HCT116 (cell line): Measurements from ENCODE around the gene DLEC1. TPM values are rescaled to one million over a fixed set of nuclear protein-coding genes. Genes with fewer than 3 reads are reported as not detected.

Experiments
- ATAC-seq: fragments of 200-7000 bp; cut with Tn5 transposase; 2 replicates; pipeline ENCODE4 v1.9.1; 2020; ENCODE audit warnings: mild to moderate bottlenecking, moderate library complexity
- BruUV-seq: library from RNA; stranded (reverse); fragments of 400-500 nt; replicated peaks from 2 replicates; lab custom pipeline; 2021; lab: Mats Ljungman, UMichigan
- CTCF ChIA-PET: fragments of 300-600 bp; sonication (Branson Sonifier 250); formaldehyde crosslinking; loops from one replicate; lab custom pipeline; 2021; ENCODE audit warnings: antibody characterized with exemption; lab: Charles Lee
- POLR2A ChIA-PET: fragments of 300-600, 350-600 bp; sonication (Branson Sonifier 250); formaldehyde crosslinking; loops from one replicate; lab custom pipeline; 2021; ENCODE audit warnings: antibody characterized with exemption; lab: Charles Lee
- RAD21 ChIA-PET, 2 experiments: fragments of 300-600 bp; sonication (Branson Sonifier 250); formaldehyde crosslinking; loops; one replicate each; lab custom pipeline; 2023; ENCODE audit warnings: low total read pairs in 2 of 2; ENCODE audit not compliant: uncharacterized antibody in 2 of 2, unreplicated experiment in 2 of 2, low non-redundant PET in 1 of 2; lab: Charles Lee
- DNase-seq: peaks from one replicate; pipeline ENCODE4 v3.0.0-alpha.2; 2010; ENCODE audit warnings: low read depth, low spot score
- H2AFZ ChIP-seq: fragments of 200-600 bp; shearing (Covaris generic), sonication (generic); 2 replicates; pipeline ENCODE4 v1.6.1; 2017; ENCODE audit warnings: low read depth, mixed run types, mixed read lengths, antibody characterized with exemption, low read length; ENCODE audit not compliant: poor library complexity, severe bottlenecking
- H3K27ac ChIP-seq: 2 replicates; pipeline ENCODE4 v1.5.1; 2012; ENCODE audit warnings: low read depth, low read length
- H3K27me3 ChIP-seq: fragments of 200-600 bp; sonication (generic); 2 replicates; pipeline ENCODE4 v1.6.1; 2016; ENCODE audit warnings: mixed run types, low read length, mixed read lengths; ENCODE audit not compliant: insufficient read depth
- H3K36me3 ChIP-seq, 2 experiments: fragments of 200-500 bp in 1 of 2; fragments of 200-600 bp in 1 of 2; sonication (Bioruptor generic) in 1 of 2; sonication (generic) in 1 of 2; 2 replicates each; pipeline versions ENCODE4 v1.5.1 to v1.6.1; 2014 to 2016; ENCODE audit warnings: low read length in 2 of 2, inconsistent platforms in 1 of 2, mixed read lengths in 1 of 2, mixed run types in 1 of 2; ENCODE audit not compliant: insufficient read depth in 2 of 2, control insufficient read depth in 1 of 2
- H3K4me1 ChIP-seq, 2 experiments: fragments of 200-600 bp in 1 of 2; sonication (generic) in 1 of 2; 2 replicates each; pipeline versions ENCODE4 v1.5.1 to v1.6.1; 2012 to 2017; ENCODE audit warnings: low read length in 2 of 2, inconsistent platforms in 1 of 2, mild to moderate bottlenecking in 1 of 2, mixed read lengths in 1 of 2, mixed run types in 1 of 2, moderate library complexity in 1 of 2; ENCODE audit not compliant: insufficient read depth in 2 of 2, control insufficient read depth in 1 of 2
- H3K4me2 ChIP-seq: fragments of 200-600 bp; sonication (generic); 2 replicates; pipeline ENCODE4 v1.6.1; 2017; ENCODE audit warnings: mixed run types, low read length, mixed read lengths
- H3K4me3 ChIP-seq, 2 experiments: fragments of 200-600 bp in 1 of 2; sonication (generic) in 1 of 2; replicated peaks in 1 of 2; 2 replicates each; pipeline ENCODE4 v1.5.1; 2011 to 2016; ENCODE audit warnings: low read length in 2 of 2, control low read depth in 1 of 2, low read depth in 1 of 2, mild to moderate bottlenecking in 1 of 2, mixed read lengths in 1 of 2, mixed run types in 1 of 2
- H3K79me2 ChIP-seq: fragments of 200-600 bp; sonication (generic); 2 replicates; pipeline ENCODE4 v1.6.1; 2017; ENCODE audit warnings: mild to moderate bottlenecking, mixed run types, low read length, moderate library complexity, mixed read lengths; ENCODE audit not compliant: insufficient read depth
- H3K9ac ChIP-seq: fragments of 200-600 bp; sonication (generic); 2 replicates; pipeline ENCODE4 v1.6.1; 2016; ENCODE audit warnings: low read length, mixed read lengths
- H3K9me2 ChIP-seq: fragments of 200-600 bp; sonication (generic), shearing (Covaris generic); 2 replicates; pipeline ENCODE4 v1.6.1; 2017; ENCODE audit warnings: mixed run types, mild to moderate bottlenecking, moderate library complexity; ENCODE audit not compliant: insufficient read depth
- H3K9me3 ChIP-seq, 2 experiments: fragments of 200-500 bp in 1 of 2; fragments of 200-600 bp in 1 of 2; sonication (Bioruptor generic) in 1 of 2; sonication (generic) in 1 of 2; 2 replicates each; pipeline ENCODE4 v1.6.1; 2014 to 2017; ENCODE audit warnings: low read length in 2 of 2, mixed read lengths in 2 of 2, inconsistent platforms in 1 of 2, low read depth in 1 of 2, mild to moderate bottlenecking in 1 of 2, mixed run types in 1 of 2, moderate library complexity in 1 of 2; ENCODE audit not compliant: control insufficient read depth in 1 of 2, insufficient read depth in 1 of 2
- H4K20me1 ChIP-seq: fragments of 200-600 bp; sonication (generic), shearing (Covaris generic); 2 replicates; pipeline ENCODE4 v1.6.1; 2017; ENCODE audit warnings: mixed run types, mild to moderate bottlenecking, moderate library complexity; ENCODE audit not compliant: insufficient read depth
- ATF3 ChIP-seq: IDR thresholded peaks from 2 replicates; pipeline ENCODE4 v1.6.1; 2012
- CBX3 ChIP-seq: IDR thresholded peaks from 2 replicates; pipeline ENCODE4 v1.6.1; 2012; ENCODE audit warnings: low read depth
- CEBPB ChIP-seq: IDR thresholded peaks from 2 replicates; pipeline ENCODE4 v1.6.1; 2012; ENCODE audit warnings: low read depth
- EGR1 ChIP-seq: IDR thresholded peaks from 2 replicates; pipeline ENCODE4 v1.6.1; 2012; ENCODE audit warnings: low read depth
- ELF1 ChIP-seq: IDR thresholded peaks from 2 replicates; pipeline ENCODE4 v1.6.1; 2012; ENCODE audit warnings: low read depth, borderline replicate concordance
- EZH2 ChIP-seq: fragments of 200-600 bp; sonication (generic); IDR thresholded peaks from 2 replicates; pipeline ENCODE4 v1.6.1; 2017; ENCODE audit warnings: antibody characterized with exemption, mixed run types
- EZH2phosphoT487 ChIP-seq: fragments of 200-600 bp; IDR thresholded peaks from 2 replicates; pipeline ENCODE4 v1.6.1; 2018; ENCODE audit warnings: antibody characterized with exemption, borderline replicate concordance
- FOSL1 ChIP-seq: IDR thresholded peaks from 2 replicates; pipeline ENCODE4 v1.6.1; 2012; ENCODE audit warnings: low read depth
- JUND ChIP-seq: IDR thresholded peaks from 2 replicates; pipeline ENCODE4 v1.6.1; 2012
- POLR2A ChIP-seq: IDR thresholded peaks from 2 replicates; pipeline ENCODE4 v1.7.0; 2011; ENCODE audit warnings: borderline replicate concordance; ENCODE audit not compliant: insufficient read depth, insufficient read length; ENCODE audit errors: extremely low read depth
- RAD21 ChIP-seq: IDR thresholded peaks from 2 replicates; pipeline ENCODE4 v1.6.1; 2012; ENCODE audit warnings: low read depth, mild to moderate bottlenecking
- REST ChIP-seq: IDR thresholded peaks from 2 replicates; pipeline ENCODE4 v1.6.1; 2012; ENCODE audit warnings: low read depth
- SIN3A ChIP-seq: IDR thresholded peaks from 2 replicates; pipeline ENCODE4 v1.6.1; 2012; ENCODE audit warnings: low read depth
- SP1 ChIP-seq: IDR thresholded peaks from 2 replicates; pipeline ENCODE4 v1.6.1; 2012; ENCODE audit warnings: low read depth
- SRF ChIP-seq: IDR thresholded peaks from 2 replicates; pipeline ENCODE4 v1.6.1; 2012; ENCODE audit warnings: low read depth
- TCF7L2 ChIP-seq: IDR thresholded peaks from 2 replicates; pipeline ENCODE4 v1.7.0; 2011; ENCODE audit warnings: borderline replicate concordance, inconsistent platforms; ENCODE audit not compliant: insufficient read depth, insufficient read length; ENCODE audit errors: extremely low read depth
- ZFX ChIP-seq: fragments of 450-650 bp; IDR thresholded peaks from 2 replicates; pipeline ENCODE4 v1.6.1; 2017
- ZNF274 ChIP-seq: fragments of 200-500 bp; sonication (Bioruptor generic); IDR thresholded peaks from 2 replicates; pipeline ENCODE4 v1.6.1; 2014; ENCODE audit warnings: mild to moderate bottlenecking, low read depth, low read length, inconsistent platforms
- intact Hi-C: fragments of 100-400 bp; cut with micrococcal nuclease; formaldehyde crosslinking; loops from 2 replicates; pipeline ENCODE4 v1.10.0; 2022
- total RNA-seq: library from RNA; stranded (reverse); gene quantifications from one replicate; pipeline ENCODE4 v1.2.1, GENCODE V29; 2021; ENCODE audit not compliant: unreplicated experiment
- TF ChIP-seq, protein P1 (sequence below), 3 experiments: fragments of 200-600 bp in 1 of 3; sonication (generic) in 1 of 3; IDR thresholded peaks in 2 of 3; conservative IDR thresholded peaks in 1 of 3; 2 replicates each; pipeline ENCODE4 v1.5.1; 2012 to 2017; ENCODE audit warnings: low read depth in 2 of 3, low read length in 2 of 3, antibody characterized with exemption in 1 of 3, borderline replicate concordance in 1 of 3, control low read depth in 1 of 3, mild to moderate bottlenecking in 1 of 3, mixed read lengths in 1 of 3, mixed run types in 1 of 3, moderate library complexity in 1 of 3; ENCODE audit not compliant: insufficient read depth in 1 of 3
- TF ChIP-seq, protein P2 (sequence below): IDR thresholded peaks from 2 replicates; pipeline ENCODE4 v1.6.1; 2012

DLEC1 gene
- total RNA-seq, 1 experiment from 2014 or later: 0.61 TPM

DNA sequence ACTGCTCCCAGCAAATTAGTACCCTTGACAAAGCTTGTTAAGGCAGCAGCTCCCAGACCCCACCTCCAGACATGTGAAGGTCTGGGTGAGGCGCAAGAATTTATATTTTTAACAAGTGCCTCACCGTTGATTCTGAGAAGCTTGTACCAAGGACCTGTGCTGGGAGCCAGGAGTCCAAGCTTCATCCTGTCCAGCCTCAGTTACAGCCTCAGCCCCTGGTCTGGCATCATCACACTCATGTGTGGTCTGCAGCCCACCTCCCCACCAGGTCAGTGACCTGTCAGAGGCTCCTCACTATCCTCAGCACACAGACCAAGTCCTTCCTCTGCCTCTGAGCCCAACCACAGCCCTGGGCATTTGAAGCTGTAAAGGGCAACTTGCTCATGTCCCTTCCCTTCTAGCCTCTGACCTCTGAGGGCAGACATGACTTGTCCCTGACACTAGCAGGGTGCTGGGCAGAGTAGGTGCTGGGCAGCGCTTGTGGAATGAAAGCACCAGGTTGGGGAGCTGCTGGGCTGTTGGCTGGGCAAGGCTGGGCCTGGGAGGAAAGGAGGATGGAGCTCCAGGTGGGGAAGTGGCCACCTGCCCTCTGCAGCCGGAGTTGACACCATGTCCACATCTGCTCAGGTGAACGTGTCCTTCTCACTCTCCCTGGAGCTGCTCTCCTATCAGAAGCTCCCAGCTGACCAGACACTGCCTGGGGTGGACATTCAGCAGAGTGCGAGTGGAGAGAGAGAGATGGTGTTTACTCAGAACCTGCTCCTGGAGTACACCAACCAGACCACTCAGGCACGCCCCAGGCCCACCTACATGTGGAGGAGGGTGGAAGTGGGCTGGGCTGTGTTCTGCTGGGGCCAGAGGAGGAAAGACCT is 81.0 kb downstream of the DLEC1 start:
- H3K9me2 ChIP-seq: no peaks in the 10 kb centered on the region

More for the DNA sequence above, 81.0 kb downstream of the DLEC1 start:
- H3K27me3 ChIP-seq: no peaks in the 10 kb centered on the region
- no TSS peak for BruUV-seq
- peaks cover 5 to 11% of the 10 kb centered on the region in 2 experiments; a peak in 3 of 4 replicates for H3K4me1 ChIP-seq
- H2AFZ ChIP-seq: no peak overlapping the region
- H3K4me3 ChIP-seq: no peak overlapping the region
- no peaks in the 10 kb centered on the region for H3K79me2 ChIP-seq
- ChIA-PET RAD21 (no interaction called here), CTCF (no interaction called here), POLR2A (no interaction called here)
- ATAC-seq: no peak
- no peak overlapping the region for H3K9ac ChIP-seq
- DNase-seq: no peak
- intact Hi-C loops: loop anchor here (5.0 to 10.0 kb wide), 4 partner anchors 145 to 722 kb away; partner anchors contain the start of gene XYLB
- TF ChIP-seq TCF7L2 (no peak), ZFX (no peak), POLR2A (no peak), EZH2 (no peak), JUND (no peak), ELF1 (no peak), ZNF274 (no peak), EGR1 (no peak), REST (no peak), SP1 (no peak), RAD21 (no peak), EZH2phosphoT487 (no peak), FOSL1 (no peak), CBX3 (no peak), CEBPB (no peak), SRF (no peak), ATF3 (no peak), SIN3A (no peak)
- TF ChIP-seq, protein P1, sequence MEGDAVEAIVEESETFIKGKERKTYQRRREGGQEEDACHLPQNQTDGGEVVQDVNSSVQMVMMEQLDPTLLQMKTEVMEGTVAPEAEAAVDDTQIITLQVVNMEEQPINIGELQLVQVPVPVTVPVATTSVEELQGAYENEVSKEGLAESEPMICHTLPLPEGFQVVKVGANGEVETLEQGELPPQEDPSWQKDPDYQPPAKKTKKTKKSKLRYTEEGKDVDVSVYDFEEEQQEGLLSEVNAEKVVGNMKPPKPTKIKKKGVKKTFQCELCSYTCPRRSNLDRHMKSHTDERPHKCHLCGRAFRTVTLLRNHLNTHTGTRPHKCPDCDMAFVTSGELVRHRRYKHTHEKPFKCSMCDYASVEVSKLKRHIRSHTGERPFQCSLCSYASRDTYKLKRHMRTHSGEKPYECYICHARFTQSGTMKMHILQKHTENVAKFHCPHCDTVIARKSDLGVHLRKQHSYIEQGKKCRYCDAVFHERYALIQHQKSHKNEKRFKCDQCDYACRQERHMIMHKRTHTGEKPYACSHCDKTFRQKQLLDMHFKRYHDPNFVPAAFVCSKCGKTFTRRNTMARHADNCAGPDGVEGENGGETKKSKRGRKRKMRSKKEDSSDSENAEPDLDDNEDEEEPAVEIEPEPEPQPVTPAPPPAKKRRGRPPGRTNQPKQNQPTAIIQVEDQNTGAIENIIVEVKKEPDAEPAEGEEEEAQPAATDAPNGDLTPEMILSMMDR (IDR thresholded peaks at IDR 0.05 in 2 of 3, conservative IDR thresholded peaks at IDR 0.05 in 1 of 3; ENCODE audit: borderline replicate concordance in 1 of 3, insufficient read depth in 1 of 3, low read depth in 2 of 3, low read length in 2 of 3): no peak
- TF ChIP-seq, protein P2, sequence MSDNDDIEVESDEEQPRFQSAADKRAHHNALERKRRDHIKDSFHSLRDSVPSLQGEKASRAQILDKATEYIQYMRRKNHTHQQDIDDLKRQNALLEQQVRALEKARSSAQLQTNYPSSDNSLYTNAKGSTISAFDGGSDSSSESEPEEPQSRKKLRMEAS: no peak
- no peak overlapping the region for H3K4me2 ChIP-seq
- H3K9me3 ChIP-seq: no peaks in the 10 kb centered on the region
- H3K27ac ChIP-seq: no peak overlapping the region
- H3K36me3 ChIP-seq: peaks cover 0 to 17% of the 10 kb centered on the region in 2 experiments; a peak in 3 of 4 replicates
- H4K20me1 ChIP-seq: no peaks in the 10 kb centered on the region
